NCI-H524 (cell line): ENCODE data around the gene PCNX4.

Experiments used
- DNase-seq, 2 experiments: peaks; one replicate each; lab custom pipeline; 2025; lab: John Stamatoyannopoulos, UW

Gene PCNX4

DNA sequence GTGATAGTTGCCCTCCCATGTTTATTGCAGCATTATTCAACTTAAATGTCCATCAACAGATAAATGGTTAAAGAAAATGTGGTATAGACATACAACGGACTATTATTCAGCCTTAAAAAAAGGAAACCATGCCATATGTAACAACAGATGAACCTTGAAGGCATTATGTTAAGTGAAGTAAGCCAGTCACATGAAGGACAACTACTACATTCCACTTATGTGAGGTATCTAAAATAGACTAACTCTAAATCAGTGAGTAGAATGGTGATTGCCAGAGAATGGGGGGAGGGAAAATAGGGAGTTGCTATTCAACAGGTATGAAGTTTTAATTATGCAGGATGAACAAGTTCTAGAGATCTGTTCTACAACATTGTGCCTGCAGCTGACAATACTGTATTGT lies 10.1 kb downstream of the PCNX4 start:
- no peak for DNase-seq

DNA sequence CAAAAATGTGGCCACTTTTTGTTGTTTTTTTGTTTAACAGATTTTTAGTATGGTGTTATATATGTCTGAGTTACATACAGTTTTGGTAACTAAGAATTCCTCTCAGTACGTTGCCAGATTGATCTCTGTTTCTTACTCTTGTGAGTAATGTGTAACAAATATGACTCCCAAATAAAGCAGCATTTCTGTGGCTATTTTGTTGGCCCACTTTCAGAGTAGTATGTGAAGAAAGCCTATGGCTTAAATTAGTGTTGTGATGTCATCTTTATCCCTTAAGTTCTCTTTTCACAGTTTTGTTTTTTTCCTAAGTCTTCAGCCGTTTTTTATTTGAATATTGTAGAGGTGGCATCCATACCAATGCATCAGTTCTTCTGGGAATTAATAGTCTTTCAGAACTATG lies 10.7 kb downstream of the PCNX4 start:
- DNase-seq: no peak

DNA sequence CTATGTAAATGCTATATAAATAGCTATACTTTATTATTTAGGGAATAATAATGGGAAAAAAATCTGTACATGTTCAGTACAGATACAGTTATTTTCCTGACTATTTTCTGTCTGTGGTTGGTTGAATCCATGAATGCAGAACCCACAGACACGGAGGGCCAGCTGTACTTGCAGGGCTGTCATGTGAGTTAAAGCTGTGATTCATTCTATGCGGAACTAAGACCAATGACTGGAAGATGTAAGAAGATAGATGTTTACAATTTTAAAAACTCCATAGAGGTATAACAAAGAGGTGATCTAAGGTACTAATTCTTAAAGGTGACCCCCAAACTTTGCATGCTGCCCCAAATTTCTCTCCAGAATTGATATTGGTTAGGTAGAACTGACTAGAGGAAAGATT lies 14.6 kb downstream of the PCNX4 start:
- DNase-seq: no peak

DNA sequence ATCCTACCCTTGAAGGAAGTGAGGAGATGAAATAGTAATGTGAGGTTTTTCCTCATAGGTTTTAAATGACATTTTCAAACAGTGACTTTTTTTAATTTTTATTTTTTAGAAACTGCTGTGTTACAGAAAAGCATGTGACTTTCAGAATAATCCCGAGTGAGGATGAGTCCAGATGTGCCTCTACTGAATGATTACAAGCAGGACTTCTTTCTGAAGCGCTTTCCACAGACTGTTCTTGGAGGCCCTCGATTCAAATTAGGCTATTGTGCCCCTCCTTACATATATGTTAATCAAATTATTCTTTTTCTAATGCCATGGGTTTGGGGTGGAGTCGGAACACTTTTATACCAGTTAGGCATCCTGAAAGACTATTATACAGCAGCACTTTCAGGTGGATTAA lies 15.8 kb downstream of the PCNX4 start:
- no peak for DNase-seq

DNA sequence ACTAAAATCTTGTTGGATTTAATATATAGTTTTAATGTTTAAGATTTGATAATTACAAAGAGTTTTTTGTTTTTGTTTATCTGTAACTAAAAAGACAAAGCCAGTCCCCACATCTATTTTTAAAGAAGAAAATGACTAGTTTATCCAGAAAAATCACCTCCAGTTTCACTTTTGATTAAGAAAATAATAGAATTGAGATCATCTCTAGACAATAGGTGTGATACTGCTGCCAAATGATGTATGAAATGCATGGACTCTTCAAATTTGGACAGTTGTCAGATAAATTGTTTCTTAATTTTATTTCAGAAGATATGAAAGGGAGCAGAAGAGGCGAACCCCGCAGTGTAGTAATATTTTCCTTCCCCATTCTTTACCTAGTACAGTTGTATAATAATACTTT lies 20.0 kb downstream of the PCNX4 start:
- DNase-seq: no peak

DNA sequence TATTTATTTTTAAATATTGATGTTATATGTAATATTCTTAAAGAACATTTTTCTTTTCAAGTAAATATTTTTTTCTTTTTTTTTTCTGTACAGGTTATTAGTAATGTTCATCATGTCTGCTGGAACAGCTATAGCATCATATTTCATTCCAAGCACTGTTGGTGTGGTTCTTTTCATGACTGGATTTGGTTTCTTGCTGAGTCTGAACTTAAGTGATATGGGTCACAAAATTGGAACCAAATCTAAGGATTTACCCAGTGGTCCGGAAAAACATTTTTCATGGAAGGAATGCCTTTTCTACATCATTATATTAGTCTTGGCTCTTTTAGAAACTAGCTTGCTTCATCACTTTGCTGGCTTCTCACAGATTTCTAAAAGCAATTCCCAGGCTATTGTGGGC lies 23.2 kb downstream of the PCNX4 start:
- DNase-seq: no peak

DNA sequence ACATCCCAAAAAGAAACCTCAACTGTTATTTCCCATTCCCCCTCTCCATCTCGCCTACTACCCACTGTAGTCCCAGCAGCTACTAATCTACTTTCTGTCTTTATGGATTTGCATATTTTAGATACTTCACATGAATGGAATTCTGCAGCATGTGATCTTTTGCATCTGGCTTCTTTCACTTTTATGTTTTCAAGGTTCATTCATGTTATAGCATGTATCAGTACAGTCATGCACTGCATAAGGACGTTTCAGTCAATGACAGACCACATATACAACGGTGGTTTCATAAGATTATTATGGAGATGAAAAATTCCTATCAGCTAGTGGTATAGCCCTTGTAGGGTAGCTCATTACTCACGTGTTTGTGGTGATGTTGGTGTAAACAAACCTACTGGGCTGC lies 24.5 kb downstream of the PCNX4 start:
- no peak for DNase-seq

DNA sequence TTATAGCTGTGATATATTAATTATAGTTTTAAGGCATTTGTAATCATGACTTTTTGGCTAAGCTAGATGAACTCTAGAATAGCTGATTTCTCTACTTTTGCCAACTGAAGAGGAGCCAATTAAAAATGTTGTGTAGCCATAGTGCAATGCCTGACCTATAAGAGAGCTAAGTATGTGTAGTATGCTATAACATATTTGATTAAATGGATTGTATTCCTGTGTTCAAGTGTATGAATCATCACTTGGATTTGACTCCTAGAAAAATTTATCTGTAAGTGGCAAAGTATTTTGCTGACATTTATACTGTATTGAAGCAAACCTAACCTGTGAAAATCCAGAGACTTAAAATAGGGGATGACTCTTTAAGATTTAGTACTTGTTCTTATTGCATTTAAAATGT lies 34.2 kb downstream of the PCNX4 start:
- no peak for DNase-seq

DNA sequence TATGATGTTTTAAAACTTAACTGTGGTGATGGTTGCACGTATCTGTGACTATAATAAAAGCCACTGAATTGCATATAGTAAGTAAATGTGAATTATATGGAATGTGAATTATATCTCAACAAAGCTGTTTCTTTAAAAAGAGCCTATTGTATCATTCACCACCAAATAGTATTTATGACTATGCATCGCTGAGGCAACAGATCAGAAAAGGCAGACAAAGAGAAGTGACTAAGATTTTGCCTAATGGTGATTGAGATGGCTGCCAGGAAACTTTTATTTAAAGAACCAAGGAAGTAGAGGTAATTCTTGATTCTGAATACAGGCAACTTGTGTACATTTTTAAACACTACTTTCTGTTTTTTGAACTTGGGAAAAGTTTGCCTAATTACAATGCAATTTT lies 41.8 kb downstream of the PCNX4 start:
- DNase-seq: no peak

DNA sequence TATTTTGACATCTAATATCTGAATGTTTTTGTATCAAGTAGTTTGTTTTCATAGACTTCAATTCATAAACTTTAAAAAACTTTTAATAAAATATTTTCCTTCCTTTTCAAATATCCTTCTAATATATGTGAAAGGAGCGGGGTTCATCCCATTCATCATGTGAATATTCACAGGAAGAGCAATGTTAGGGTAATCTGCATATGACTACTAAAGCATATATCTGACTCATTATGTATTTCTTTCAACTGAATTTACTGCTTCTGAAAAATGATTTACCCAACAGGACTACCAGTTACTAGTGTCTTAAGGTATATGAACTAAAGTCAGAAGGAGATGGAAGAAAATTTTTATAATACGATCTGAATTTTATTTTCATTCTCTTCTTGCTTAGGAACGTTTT lies 43.0 kb downstream of the PCNX4 start:
- no peak for DNase-seq

DNA sequence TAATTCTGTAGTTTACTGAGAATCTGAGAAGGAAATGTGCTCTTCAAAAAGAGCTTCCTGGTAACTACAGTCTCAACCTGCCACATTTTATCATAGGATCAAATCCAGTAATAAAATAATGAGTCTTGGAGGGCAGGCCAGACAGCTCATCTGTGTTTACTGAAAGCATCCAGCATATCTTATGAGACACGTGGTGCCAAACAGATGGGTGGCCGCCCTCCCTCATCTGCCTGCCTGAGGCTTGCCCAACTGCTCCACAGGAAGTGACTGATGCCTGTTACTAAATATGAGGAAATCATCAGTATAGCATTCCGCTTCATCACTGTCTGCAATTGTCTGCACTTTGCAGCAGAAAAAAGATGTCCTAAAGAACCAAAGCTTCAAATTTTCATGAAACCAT lies 60.0 kb downstream of the PCNX4 start:
- peak; percentile 89 to 92 for DNase-seq

DNA sequence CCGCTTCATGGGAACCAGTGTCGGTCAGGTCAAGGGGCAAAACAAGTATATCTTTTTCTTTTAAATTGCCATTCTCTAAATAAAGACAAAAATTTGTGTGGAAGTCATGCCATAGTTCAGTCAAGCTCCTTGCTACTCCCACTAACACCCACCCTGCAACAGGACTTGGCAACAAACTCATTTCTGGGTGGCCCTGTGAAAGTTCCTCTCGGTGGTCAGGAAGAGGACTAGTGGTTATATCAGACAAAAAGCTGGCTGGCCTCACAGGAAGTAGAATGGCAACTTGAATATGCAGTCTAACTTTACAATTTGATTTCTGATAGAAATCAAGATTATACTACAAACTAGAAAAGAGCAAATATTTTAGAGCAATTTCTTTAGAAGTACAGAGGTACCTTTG lies 62.3 kb downstream of the PCNX4 start:
- no peak for DNase-seq

DNA sequence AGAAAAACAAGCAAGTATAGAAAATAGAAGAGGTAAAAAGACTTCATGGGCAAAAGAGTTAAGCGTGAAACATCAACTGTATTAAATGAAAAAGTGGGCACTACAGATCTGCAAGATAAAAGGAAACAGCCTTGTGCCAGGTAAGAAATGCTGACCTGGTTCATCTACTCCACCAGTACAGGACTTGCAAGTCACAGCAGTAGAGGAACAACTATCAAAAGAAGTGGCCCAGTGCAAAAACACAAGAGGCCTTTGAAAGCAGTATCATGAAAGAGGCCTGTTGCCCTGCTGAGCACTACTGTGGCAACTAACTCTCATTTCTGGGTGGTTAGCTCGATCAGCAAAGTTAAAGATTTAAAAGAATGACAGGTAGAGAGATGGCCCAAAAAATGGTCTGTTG lies 62.9 kb downstream of the PCNX4 start:
- no peak for DNase-seq

DNA sequence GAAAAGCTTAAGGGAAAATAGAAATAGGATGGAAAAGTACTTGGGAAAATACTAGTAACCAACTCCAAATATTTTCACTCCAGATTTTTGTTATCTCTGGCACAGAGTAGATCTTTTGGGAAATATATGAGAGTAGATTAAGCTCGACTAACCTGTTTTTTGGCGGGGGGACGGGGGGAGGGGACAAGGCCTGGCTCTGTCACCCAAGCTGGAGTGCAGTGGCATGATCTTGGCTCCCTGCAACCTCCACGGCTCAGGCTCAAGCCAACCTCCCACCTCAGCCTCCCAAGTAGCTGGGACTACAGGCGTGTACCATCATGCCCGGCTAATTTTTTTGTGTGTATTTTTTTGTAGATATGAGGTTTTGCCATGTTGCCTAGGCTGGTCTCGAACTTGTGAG lies 68.7 kb downstream of the PCNX4 start:
- DNase-seq: no peak

DNA sequence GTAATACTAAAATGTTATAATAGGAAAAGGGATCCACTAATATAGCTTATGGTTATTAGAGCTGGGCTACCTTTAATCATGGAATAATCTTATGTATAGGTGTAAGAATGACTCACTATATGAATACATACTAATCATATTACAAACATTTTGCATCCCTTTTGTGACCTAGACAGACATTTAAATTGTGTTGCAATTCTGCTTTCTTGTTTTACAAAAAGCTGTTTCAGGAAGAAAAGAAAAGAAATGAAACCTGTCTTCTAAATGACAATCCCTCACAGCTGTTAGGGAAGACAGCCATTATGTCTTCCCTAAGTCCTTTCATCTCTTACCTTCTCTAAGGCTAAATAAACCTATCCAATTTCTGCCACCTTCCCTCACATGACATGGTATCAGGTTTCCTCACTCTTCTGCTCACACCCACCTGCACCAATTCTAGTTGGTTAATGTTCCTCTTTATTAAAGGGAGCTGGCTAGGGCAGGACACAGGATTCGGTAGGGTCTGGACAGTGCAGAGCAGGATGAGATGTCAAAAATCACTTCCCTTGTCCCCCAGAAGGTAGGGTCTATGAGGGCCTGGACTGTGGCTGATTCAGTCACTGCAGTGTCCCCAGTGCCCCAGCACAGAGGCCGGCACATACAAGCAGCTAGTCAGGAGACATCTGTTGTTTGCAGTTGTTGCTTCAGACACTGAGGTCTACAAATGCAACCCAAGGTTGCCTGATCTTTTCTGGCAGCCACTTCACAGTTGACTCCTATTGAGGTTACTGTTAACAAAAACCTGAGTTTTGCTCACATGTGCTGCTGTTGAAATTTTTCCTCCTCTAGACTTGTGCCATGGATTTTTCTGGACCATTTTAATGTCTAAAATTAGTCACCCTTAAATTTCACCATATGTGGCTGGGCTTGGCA lies 69.7 kb downstream of the PCNX4 start:
- DNase-seq: peak; percentile 76 to 92

DNA sequence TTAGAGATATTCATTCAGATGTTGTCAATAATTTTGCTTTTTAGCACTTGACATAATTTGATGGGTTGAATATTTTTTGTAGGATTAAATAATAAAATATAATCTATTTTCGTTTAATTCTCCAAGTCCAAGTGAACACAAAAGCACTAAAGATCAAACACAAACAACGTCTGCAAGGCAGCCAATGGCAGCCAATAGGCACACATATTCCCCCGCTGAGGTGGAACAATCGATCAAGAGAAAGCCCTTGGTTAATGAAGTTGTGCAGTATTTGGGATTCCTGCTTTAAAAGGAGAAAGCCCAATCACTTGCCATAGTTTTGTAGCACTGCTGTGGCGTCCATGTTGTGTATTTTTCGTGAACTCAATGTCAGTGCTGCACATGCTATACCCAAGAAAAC lies 72.0 kb downstream of the PCNX4 start:
- peak in 1 of 2 experiments; percentile 31 for DNase-seq

DNA sequence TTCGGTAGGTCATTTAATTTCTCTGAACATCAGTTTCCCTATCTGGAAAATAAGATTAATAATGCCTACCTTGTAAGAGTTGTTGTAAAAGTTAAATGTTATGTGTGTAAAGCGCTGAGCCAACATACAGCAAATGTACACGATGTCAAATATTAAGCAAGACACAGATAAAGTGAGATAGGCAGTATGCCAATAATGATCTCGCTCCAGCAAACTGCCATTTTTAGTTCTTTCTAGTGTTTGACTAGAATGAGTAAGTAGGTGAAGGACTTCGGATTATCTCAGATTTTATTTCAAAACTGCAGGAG lies 72.6 kb downstream of the PCNX4 start:
- no peak for DNase-seq

DNA sequence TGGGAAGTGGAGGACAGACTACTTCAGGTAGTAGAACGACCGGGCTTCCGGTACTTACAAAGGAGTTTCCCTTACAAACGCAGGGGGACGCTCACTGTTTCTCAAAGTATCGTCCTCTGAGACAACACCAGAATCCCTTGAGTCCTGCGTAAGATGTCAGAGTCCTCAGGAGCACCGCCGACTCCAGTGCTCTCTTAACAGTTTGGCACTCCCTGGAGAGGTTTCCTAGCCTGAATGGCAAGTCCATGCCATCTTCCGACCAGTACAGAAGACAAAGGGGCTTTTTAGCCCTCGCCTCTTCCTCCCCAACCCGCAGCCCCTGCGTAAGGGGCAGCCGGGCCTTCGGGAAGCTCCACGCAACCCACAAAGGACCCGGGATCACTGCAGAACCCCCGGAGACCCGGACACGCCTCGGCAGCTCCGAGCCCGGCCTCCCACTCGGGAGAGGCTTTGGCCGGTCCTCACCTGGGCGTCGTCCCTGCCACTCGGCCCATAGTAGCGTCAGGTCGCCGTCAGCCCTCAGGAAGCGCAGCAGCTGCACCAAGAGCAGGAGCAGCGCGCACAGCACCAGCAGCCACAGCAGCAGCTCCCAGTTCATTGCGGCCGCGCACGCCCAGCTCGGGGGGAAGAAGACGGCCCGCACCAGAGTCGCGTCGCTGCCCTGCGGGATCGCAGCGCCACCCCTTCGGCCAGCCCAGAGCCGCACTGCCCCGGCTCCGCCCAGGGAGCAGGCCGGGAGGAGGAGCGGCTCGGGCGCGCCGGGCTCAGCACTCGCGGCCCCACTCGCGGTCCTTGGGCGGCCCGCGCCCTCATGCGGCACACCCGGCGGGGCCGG lies 73.2 kb downstream of the PCNX4 start, which contains the start of gene DHRS7:
TSS of gene DHRS7 (minus strand) at position 687 of the 835 bp plus-strand sequence. CDS start at position 598, 89 bp downstream.
- DNase-seq: peak; percentile 82 to 90

DNA sequence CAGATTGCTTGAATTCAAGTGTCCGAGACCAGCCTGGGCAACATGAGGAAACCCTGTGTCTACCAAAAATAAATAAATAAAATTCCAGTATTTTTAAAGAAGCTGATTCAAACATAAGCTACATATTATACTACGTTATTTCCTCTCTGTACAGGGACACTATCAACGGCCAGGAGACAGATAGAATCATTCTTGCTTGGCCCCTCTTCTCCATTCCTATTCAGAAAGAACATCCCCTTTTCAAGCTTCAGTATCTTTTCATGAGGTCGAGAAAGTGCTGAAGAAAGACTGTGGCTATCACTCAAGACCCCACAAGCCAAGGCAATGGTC lies 73.8 kb downstream of the PCNX4 start:
- no peak for DNase-seq

DNA sequence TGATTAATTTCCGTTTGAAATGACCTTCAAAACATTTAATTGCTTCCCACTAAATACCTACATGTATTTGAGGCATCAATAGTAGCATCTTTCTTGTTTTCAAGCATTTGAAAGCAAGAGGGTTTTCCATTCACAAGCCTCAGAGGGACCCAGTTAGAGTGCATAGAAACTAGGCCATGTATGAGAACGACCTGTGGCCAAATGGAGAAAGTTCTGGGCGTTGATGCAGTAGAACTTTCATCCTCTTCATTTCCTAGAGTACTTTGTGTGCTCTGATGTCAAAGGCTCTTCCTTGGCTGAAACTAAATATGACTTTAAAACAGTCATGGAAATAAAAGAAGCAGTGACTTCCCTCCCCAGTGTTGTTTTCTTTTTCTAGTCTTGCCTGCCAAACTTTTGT lies 74.4 kb downstream of the PCNX4 start:
- DNase-seq: peak in 1 of 2 experiments; percentile 19

DNA sequence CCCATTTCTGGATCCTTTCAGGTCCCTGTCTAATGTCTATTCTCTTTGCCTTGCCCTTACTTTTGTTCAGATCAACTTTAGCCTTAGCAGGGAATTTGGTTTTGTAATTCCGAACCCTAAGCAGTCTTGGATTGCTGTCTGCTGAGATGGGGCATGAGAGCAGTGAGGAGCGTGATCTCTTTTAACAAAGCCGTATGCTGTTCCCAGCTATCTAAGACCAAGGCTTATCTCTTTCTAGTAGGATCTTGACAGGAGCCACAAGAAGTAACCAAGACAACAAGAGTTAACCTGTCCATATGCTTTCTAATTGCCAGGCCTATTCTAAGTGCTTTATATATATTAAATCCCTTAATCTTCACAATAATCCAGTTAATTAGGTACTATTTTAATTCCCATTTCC lies 78.0 kb downstream of the PCNX4 start:
- peak; percentile 90 to 97 for DNase-seq

DNA sequence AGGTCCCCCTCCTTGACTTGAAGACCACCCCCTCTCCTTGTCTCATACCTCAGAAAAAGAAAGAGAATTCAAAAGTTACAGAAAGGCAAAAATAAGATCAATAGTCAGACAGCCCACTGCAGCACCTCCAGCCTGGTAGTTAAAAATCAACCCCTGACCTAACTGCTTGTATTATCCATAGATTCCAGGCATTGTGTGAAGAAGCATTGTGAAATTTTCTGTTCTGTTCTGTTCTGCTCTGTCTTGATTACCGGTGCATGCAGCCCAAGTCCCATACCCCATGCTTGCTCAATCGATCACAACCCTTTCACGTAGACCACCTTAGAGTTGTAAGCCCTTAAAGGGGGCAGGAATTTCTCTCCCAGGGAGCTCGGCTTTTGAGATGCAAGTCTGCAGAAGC lies 79.2 kb downstream of the PCNX4 start:
- DNase-seq: no peak

DNA sequence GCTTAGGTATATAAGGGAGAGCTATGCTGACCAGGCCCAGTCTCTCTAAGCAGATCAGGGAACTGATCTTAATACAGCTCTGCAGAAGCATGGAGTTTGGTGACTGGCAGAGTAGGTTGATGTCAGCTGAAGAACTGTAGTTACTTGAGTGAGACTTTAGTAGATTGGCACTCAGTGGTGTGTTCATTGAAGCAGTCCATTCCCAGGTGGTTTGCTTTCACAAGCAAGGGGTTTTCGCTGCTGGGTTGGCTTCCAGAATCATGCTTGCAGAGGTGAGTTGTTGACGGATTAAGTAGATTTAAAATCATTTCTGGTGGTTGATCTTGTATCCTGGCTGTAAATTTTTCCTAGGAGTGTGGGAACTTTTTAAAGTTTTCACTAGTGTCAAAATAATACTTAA lies 80.0 kb downstream of the PCNX4 start:
- DNase-seq: peak; percentile 70 to 80
